GM19328 (cell line): ENCODE measurements around the gene PPP1CC.

ENCODE experiments used
- ATAC-seq: cut with Tn5 transposase; IDR thresholded peaks from one replicate; pipeline ENCODE4 v1.9.1; 2021; ENCODE audit warnings: mild to moderate bottlenecking, moderate library complexity; ENCODE audit not compliant: unreplicated experiment

Gene PPP1CC

GRCh38 chr12:110689281-110690126 lies 53.2 kb downstream of the PPP1CC start:
- ATAC-seq, result peak; percentile 46

GRCh38 chr12:110688446-110689280 lies 54.0 kb downstream of the PPP1CC start, which contains the start of gene HVCN1:
Gene HVCN1, minus strand, starts transcription at chr12:110689115. Its CDS starts 5,870 bp downstream, at chr12:110683245.
- peak; percentile 35 for ATAC-seq

GRCh38 chr12:110687396-110688169 lies 55.1 kb downstream of the PPP1CC start:
- no peak for ATAC-seq

DNA sequence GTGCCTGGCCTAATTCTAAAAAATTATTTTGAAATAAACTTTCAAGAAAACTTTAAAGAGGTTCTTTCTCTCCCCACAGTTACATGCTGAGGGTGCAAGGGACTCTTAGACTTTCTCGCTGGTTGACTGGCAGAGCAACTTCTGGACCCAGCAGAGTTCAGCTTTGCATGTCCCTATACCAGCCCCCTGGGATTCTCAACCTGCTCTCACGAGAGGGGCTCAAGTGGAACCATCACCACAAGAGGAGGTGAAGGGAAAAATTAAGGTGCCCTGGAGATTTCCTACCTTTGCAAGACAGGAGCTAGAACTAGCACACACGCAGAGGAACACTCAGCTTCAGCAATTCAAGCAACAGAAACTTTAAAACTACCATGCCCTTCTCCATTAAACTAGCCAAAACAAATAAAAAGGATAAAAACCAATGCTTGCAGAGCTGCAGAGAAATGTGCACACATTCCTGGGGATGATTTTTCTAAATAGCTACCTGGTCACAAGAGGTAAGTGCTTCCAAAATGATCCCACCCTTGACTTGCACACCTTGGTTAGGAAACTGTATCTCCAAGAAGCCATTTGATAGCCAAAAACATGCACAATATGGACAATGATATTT lies 56.3 kb downstream of the PPP1CC start:
- ATAC-seq, result no peak

DNA sequence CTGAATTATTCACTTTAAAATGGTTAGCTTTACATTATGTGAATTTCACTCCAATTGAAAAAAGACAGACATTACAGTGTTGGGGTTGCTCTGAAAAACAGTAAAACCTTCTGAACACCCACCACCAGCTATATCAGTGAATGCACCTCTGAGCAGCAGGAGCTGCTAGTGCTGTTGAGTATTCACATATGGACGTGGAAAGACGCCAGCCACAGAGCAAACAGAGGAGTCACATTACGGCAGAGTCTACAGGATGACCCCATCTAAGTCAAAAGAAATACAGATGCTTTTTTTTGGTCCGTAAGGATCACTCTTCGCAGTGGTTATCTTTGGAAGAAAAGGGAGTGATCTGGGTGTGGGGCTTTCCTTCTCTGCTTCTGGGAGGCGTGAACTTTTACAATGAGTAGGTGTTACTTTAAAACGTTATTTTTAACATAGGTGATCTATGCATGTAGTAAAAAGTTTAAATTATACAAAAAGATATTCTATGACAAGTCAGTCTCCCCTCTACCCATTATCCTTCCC lies 58.3 kb downstream of the PPP1CC start:
- no peak for ATAC-seq

GRCh38 chr12:110683888-110684287 lies 58.8 kb downstream of the PPP1CC start:
- ATAC-seq, result no peak

DNA sequence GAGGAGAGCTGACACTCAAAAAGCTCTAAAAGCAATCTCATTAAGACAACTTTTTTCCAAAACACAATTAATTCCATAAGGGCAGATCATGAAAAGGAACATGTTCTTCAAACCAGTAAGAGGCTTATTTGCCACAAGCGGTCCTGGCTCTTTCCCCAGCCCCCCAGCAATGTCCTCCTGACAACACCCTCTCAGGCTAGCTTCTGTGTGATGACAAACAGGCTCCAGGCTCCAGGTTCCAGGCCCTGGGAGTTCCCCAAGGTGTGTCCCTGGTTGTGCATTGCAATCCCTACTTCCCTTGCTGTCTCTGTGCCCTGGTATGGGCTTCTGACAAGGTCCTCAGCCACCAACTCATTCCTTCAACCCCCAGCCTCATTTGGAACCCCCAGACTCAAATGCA lies 62.7 kb downstream of the PPP1CC start:
- ATAC-seq, result no peak

DNA sequence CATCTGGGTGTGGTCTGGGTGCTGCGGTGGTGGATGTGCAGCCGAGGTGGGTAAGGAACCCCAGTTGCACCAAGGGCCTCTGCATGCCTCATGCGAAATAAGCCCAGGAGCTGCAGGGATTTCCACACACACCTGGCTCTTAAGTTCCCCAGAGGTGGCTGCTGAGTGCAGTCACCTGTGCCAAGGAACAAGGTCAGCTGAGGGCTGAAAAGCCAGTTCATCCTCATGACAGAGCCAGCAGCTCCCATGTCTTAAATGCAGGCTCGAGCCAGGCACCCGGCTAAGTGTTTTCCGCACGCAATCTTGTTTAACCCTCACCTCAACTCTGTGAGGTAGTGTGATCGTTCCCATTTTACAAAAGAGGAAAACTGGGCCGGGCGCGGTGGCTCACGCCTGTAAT lies 63.5 kb downstream of the PPP1CC start:
- no peak for ATAC-seq

GRCh38 chr12:110677982-110678381 lies 64.7 kb downstream of the PPP1CC start:
- ATAC-seq, result no peak

- no peak for ATAC-seq
Measured at GRCh38 chr12:110677206-110677911, 65.3 kb downstream of the PPP1CC start.

DNA sequence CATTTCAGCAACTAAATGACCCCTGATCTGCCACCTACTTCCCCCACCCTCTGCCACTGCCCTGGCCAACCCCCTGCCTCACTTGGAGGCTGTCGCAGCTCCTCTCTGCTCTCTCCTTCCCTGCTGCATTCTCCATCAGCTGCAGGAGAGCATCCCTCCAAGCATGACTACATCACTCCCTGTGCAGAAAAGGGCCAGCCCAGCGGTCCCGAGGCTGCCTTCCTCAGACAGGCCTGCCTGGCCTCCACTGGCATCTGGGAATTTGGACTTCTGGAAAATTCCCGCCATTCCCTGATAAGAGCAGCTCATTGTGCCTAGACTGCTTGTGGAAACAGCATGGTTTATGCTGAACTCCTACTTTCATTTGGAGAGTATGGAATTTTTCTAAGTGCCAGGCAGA lies 66.5 kb downstream of the PPP1CC start:
- ATAC-seq, result no peak

DNA sequence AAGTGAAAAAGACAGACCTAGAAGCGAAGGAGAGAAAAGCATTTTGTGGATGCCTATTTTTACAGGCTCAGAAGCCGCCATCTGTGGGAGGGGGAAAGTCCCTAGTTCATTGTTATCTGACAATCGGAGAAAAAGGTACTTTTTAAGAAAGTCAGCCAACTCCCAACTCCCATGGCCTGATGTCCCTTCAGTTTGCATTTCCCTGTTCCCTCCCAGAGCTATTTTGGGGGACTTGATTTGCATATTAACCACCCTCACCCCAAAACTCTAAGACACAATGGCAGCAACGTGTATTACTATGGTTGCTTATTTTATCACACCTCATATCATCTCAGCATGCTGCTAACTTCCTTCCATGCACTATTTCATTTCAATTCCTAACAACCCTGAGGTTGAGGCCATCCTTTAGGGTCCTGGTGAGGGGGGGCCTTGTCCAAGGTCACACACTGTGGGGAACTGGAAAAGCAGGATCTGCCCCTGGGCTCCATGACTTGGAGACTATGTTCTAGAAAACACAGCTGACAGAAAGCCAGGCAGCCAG lies 72.5 kb downstream of the PPP1CC start:
- no peak for ATAC-seq
